Cardiac fibroblast (primary cell): ENCODE measurements around the gene GRK4.

ENCODE experiments used
- DNase-seq, 2 donors: peaks; one replicate each; pipeline versions ENCODE4 v3.0.0 to v3.0.0-alpha.2; 2010; ENCODE audit warnings: low read depth in 2 of 2
- H3K4me3 ChIP-seq, 2 donors: replicated peaks in 1 of 2; 1 replicate in 1 of 2; 2 replicates in 1 of 2; pipeline ENCODE4 v1.5.1; 2011; ENCODE audit warnings: low read depth in 2 of 2, low read length in 2 of 2, mild to moderate bottlenecking in 2 of 2, moderate library complexity in 1 of 2
- TF ChIP-seq, protein P1 (sequence below): IDR thresholded peaks from one replicate; pipeline ENCODE4 v1.5.1; 2011; ENCODE audit warnings: low read depth, mild to moderate bottlenecking, low read length, inconsistent platforms

Gene GRK4

DNA sequence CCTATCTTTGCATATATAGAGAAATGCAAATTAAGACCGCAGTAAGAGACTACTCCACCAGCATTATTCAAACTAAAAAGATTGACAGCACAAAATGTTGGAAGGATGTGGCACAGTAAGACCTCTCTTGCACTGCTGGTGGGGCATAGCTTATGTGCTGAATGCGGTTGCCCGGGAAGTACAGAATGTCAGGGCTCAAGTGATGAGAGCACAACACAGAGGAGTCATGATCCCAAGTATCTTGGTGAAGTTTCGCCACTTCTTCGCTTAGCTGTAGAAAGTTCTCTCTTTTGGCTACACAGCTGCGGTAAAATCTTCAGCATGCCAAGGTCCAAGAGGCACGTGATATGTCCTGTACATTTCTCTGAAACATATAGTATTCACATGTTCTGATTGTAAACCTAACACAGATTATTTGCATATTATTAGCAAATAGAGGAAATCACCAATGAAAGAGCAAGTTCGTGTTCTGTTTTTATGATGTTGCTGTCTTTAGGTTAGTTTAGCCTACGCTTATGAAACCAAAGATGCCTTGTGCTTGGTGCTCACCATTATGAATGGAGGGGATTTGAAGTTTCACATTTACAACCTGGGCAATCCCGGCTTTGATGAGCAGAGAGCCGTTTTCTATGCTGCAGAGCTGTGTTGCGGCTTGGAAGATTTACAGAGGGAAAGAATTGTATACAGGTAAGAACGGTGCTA is 55.9 kb downstream of the GRK4 start:
- TF ChIP-seq, protein P1, sequence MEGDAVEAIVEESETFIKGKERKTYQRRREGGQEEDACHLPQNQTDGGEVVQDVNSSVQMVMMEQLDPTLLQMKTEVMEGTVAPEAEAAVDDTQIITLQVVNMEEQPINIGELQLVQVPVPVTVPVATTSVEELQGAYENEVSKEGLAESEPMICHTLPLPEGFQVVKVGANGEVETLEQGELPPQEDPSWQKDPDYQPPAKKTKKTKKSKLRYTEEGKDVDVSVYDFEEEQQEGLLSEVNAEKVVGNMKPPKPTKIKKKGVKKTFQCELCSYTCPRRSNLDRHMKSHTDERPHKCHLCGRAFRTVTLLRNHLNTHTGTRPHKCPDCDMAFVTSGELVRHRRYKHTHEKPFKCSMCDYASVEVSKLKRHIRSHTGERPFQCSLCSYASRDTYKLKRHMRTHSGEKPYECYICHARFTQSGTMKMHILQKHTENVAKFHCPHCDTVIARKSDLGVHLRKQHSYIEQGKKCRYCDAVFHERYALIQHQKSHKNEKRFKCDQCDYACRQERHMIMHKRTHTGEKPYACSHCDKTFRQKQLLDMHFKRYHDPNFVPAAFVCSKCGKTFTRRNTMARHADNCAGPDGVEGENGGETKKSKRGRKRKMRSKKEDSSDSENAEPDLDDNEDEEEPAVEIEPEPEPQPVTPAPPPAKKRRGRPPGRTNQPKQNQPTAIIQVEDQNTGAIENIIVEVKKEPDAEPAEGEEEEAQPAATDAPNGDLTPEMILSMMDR, result no peak
- no peak for DNase-seq
- no peak overlapping the region for H3K4me3 ChIP-seq

DNA sequence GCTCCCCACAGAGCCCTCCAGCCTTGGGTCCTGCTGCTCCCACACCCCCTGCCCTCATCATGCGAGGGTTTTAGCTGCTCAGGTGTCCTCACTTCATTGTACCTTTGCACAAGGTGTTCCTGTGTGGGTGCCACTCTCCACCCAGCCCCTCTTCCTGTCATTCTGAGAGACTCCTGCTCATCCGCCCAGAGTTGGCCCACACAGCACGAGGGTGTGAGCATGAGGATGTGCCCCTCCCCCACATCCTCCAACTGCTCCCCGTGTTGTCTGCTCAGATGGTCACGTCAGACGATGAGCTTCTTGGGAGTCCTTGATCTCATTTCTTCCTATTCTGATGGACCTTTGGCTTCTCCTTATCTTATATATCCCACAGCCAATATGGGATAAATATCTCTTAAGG is 57.8 kb downstream of the GRK4 start:
- TF ChIP-seq, protein P1, result no peak
- DNase-seq, result no peak
- no peak overlapping the region for H3K4me3 ChIP-seq

DNA sequence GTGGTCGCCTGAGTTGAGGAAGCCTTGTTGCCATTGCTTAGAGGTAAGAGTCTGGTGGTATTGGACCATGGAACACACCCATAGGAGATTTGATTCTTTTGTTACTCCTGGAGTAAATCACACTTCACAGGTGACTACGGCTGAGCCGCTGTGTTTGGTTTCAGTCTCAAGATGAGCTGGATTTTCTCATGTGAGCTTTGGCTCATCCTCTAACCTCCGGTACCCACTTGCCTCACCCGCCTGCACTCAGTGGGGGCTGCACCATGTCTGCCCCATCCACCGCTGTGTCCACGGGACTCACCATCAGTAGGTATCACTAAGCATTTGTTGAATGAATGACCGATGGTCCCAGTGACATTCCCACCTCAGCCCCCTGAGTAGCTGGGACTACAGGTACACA is 58.3 kb downstream of the GRK4 start:
- TF ChIP-seq, protein P1, result no peak
- no peak for DNase-seq
- no peak overlapping the region for H3K4me3 ChIP-seq

DNA sequence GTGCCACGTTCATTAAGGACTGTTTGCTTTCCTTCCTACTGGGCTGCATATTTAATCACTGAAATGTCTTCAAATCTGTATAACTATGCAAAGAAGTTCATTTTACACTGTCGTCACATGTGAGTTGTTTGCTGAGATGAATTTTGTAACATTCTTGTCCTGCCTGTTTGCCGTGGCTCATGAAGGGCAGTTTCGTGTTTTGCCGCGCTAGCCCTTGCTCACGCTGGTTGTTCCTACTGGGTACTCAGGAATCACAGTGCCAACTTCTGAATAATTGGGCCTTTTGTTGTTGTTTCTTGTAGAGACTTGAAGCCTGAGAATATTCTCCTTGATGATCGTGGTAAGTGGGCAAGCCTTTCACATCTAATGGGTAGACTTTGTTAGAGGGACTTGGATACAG is 58.7 kb downstream of the GRK4 start:
- TF ChIP-seq, protein P1, result no peak
- DNase-seq, result no peak
- H3K4me3 ChIP-seq, result no peak overlapping the region

DNA sequence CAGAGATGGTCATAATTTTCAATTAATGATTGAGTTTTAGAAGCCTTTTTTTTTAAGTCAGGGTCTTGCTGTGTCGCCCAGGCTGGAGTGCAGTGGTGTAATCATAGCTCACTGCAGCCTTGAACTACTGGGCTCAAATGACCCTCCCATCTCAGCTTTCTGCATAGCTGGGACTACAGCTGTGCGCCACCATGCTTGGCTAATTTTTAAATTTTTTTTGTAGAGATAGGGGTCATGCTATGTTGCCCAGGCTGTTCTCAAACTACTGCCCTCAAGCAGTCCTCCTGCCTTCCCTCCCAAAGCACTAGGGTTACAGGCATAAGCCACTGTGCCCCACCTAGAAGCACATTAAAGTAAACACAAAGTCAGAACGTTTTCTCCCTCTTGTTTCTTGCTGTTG is 59.3 kb downstream of the GRK4 start:
- no peak overlapping the region for H3K4me3 ChIP-seq
- DNase-seq, result no peak
- TF ChIP-seq, protein P1, result no peak

DNA sequence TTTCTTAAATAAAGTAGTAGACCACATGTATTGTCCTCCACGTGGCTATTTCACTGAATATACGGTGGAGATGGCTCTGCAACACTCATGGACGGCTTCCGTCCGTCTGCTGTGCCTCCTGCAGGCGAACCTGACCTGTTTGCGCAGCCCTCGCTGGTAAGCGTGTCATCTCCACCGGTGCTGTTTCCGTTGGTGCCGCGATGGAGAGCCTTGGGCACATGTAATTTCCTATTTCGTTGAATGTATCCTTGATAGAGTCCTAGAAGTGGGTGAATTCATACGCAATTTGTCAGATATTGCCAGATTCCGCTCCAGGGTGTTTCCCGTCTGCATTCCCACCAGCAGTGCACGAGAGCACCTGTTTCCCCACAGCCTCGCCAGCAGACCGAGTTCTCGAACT is 62.5 kb downstream of the GRK4 start:
- TF ChIP-seq, protein P1, result no peak
- no peak for DNase-seq
- H3K4me3 ChIP-seq, result no peak overlapping the region

- no peak overlapping the region for H3K4me3 ChIP-seq
- TF ChIP-seq, protein P1, result no peak
- DNase-seq, result no peak
Measured at GRCh38 chr4:3026540-3026939, 63.2 kb downstream of the GRK4 start.
